Inflammatory macrophage treated with lipopolysaccharide for 4 hours (primary cell): ENCODE measurements around the gene CERK.
"Not testable (repeated sequence)": the region's sequence is repeated elsewhere in the genome, so short reads cannot be mapped to it uniquely, and the experiment has no call there.

Experiments
- DNase-seq: peaks from one replicate; pipeline ENCODE4 v3.0.0-alpha.2; 2020

The CERK gene

GRCh38 chr22:46640293-46641055, 97.6 kb downstream of the CERK start:
- DNase-seq, result no peak

DNA sequence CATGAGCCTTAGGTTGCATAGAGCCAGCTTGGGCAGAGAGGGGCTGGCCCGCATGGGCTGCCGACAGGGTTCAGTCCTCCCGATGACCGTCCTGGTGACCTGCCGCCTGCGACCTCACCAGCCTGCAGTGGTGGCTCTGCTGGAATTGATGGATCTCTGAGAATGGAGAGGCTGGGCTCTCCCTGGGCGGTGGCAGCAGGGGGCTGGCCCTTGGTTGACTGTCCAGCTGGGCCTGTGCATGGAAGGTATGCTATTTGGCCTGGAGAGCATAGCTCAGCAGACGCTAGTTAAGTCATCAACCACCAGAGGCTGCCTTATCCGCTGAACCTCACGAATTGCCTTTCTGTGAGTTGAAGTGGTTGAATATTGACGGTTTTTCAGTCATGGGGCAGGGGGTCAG, 98.2 kb downstream of the CERK start:
- DNase-seq, result no peak

GRCh38 chr22:46638601-46639431, 99.2 kb downstream of the CERK start:
- DNase-seq, result no peak

DNA sequence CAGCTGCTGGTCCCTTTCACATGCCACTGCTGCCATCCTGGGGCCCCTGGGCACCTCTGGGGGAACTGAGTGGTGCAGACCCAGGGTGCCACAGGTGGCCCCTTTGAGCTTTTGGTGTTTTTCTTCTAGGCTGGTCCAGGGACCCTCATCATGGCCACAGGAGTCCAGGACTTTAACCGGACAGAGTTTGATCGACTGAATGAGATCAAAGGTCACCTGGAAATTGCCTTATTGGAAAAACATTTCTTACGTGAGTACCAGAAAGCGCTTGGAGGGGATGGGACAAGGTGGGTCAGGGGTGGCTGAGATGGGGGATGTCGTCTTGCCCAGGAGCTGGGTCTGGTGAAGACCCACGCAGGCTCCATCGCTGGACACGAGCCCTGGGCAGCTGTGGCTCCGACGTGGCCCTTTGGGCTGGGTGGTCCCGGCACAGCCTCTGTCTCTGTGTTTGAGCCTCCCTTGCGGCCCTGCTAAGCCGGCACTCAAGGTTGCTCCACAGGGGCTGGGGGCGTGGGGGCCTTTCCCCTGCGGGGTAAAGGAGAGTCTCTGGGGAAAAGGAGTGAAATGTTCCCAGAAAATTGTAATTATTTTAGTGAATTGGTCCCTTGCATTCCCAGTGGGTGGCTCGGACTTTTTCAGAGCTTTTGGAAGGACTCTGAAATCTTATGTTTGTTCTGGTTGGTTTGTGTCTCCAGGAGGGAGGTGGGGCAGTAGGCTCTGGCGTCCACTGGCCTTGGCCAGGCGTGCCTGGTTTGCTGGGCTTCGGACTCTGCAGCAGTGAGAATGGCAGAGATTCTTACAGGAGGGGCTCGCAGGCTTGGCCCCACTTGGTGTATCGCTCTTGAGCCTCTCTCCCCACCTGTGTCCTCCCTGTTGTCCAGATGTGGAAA, 100.1 kb downstream of the CERK start:
- no peak for DNase-seq

GRCh38 chr22:46636221-46637002, 101.6 kb downstream of the CERK start:
- DNase-seq, result no peak

GRCh38 chr22:46635756-46636155, 102.3 kb downstream of the CERK start:
- DNase-seq, result no peak

DNA sequence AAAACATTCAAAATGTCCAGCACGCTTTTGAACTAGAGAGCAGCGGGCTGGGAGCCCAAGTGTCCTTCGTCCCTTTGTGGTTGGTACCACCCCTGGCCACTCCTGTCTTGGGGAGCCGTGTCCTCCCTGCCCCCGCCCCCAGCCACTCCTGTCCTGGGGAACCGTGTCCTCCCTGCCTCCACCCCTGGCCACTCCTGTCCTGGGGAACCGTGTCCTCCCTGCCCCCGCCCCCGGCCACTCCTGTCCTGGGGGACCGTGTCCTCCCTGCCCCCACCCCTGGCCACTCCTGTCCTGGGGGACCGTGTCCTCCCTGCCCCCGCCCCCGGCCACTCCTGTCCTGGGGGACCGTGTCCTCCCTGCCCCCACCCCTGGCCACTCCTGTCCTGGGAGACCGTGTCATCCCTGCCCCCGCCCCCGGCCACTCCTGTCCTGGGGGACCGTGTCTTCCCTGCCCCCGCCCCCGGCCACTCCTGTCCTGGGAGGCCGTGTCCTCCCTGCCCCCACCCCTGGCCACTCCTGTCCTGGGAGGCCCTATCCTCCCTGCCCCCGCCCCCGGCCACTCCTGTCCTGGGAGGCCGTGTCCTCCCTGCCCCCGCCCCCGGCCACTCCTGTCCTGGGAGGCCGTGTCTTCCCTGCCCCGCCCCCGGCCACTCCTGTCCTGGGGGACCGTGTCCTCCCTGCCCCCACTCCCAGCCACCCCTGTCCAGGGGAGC, 102.9 kb downstream of the CERK start:
- DNase-seq, result not testable (repeated sequence)
